GM12872 (cell line): Measurements from ENCODE around the gene LRRC8B.

Experiments
- TF ChIP-seq, protein P1 (sequence below): IDR thresholded peaks from 3 replicates; pipeline ENCODE4 v1.5.1; 2011; ENCODE audit warnings: low read depth, mild to moderate bottlenecking, low read length, moderate library complexity; ENCODE audit not compliant: insufficient read depth

Gene LRRC8B

DNA sequence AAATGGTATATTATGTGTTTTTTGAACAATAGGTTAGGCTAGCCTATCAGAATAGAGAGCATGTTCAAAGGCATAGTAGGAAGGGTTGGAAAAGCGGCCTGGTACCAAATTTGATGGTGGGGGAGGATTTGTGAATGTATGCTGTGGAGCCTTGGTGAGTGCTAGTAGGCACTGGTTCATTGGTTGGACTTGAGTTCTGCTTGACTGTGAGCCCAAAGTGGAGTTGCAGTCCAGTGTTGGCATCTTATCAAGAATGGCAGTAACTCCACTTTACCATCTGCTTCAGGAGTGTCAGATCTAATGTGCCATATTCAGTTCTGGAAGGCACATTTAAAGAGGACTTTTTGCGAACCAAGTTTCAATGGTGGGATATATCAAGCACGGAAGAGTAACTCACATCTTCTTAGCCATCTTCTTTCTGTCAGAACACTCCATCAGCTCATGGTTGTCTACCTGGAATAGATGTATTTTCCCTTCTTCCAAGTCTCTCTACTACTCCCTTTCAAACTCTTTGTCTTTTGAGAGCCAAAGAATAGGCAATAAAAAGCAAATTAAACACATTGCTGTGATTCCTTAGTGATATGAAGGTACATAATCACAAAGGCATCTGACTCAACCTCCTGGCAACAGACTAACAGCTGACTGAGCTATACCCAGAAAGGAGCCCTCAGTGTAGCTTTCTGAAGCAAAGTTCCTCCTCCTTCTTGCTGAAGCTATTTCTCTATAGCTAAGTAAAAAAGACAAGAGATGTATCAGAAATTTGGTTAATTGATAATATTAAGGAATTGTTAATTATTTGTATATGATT is 21.7 kb downstream of the LRRC8B start:
- TF ChIP-seq, protein P1, sequence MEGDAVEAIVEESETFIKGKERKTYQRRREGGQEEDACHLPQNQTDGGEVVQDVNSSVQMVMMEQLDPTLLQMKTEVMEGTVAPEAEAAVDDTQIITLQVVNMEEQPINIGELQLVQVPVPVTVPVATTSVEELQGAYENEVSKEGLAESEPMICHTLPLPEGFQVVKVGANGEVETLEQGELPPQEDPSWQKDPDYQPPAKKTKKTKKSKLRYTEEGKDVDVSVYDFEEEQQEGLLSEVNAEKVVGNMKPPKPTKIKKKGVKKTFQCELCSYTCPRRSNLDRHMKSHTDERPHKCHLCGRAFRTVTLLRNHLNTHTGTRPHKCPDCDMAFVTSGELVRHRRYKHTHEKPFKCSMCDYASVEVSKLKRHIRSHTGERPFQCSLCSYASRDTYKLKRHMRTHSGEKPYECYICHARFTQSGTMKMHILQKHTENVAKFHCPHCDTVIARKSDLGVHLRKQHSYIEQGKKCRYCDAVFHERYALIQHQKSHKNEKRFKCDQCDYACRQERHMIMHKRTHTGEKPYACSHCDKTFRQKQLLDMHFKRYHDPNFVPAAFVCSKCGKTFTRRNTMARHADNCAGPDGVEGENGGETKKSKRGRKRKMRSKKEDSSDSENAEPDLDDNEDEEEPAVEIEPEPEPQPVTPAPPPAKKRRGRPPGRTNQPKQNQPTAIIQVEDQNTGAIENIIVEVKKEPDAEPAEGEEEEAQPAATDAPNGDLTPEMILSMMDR = no peak

DNA sequence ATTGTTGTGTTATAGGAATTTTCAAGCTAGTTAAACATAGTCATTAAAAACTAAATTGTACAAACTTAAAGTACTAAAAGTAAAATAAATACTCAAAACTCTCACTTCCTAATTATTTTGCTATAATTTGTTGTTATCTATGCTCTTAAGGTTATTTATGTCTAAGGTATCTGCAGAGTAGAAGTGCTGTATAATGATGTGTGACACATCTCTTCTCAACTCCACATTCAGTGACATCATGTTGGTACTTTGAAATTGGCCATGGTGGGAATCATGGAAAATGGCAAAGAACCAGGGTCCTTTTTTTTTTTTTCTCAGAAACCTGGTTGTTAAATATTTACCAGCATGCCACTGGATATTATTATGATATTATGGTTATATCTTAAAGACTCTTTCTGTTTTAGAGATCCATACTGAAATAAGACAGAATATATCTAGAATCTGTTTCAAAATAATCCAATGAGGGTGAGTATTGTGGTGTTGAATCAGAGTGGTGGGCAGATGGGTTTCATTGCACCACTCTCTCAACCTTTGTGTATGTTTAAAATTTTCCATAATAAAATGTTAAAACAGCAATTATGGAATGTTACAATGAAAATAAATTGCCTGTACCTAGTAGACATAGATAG is 22.4 kb downstream of the LRRC8B start:
- TF ChIP-seq, protein P1 = no peak

DNA sequence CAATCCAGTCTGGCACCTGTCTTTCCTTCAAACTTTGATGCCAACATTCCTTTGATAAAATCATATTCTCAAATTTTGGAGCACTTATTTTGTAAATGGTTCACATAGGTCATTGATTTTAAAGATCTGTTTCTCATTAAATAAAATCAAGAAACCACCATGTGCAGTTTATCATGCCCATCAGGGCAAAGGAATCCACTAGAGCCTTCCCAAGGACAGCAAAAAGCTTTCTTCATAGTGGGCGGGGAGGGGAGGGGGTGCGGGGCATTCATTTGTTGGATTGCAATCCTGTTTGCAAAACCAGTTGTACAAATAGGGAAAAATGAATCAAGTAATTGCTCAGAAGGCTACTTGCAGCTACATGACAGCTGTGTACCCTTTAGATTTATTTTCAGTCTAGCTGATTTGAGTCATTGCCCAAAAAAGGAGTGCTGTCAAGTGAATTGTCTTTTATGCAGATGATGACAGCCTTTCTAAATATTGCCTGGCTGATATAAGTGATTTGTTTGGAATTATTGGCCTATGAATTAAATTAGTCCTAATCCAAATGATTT is 23.0 kb downstream of the LRRC8B start:
- TF ChIP-seq, protein P1 = no peak

DNA sequence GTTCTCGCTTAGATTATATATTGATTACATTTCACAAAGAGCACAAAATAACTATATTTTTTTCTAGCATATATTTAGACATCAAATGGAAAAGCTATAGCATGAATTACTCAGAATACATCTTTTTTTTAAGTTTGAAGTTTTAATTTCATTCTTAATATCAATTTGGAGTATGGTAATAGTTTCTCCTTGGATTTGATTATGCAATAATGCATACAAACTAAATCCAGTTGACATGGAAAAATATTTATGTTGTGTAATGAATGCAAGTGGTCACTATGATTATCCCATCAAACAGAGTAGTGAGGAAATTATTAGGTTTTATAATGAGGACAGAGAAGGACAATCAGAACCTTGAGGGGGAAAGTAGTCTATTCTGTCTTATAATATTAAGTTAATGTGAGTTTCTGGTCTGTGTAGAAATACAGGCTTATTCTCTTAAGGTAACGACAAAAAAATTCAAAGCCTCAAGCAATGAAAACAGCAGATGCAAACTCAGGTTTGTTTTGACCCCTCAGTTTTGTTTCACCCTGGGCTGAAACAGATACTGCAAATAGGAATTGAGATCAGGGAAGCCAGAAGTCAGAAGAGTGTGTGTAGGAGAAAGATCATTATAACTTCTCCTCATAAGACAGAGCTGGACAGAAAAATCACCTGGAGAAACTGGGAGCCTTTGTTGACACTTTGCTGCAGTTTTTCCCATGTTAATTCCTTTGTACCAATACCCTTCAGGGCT is 23.7 kb downstream of the LRRC8B start:
- TF ChIP-seq, protein P1 = no peak

DNA sequence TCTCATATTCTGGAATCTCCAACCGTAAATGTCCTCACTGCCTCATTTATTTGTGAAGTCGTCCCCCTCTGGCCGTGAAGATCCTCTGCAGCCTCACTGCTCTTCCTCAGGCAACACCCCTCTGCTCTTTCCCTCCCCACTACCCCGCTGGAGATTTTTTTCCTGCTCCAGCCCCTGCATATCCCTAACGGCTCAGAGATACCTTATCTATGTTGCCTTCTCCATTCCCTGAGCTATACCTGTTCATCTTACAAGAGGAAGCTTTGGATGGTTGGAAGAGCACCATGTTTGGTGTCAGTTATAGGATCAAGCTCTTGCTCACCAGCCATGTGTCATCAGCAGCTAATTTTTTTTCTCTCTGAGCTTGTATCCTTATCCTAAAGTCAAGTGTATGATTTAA is 26.4 kb downstream of the LRRC8B start:
- TF ChIP-seq, protein P1 = no peak

DNA sequence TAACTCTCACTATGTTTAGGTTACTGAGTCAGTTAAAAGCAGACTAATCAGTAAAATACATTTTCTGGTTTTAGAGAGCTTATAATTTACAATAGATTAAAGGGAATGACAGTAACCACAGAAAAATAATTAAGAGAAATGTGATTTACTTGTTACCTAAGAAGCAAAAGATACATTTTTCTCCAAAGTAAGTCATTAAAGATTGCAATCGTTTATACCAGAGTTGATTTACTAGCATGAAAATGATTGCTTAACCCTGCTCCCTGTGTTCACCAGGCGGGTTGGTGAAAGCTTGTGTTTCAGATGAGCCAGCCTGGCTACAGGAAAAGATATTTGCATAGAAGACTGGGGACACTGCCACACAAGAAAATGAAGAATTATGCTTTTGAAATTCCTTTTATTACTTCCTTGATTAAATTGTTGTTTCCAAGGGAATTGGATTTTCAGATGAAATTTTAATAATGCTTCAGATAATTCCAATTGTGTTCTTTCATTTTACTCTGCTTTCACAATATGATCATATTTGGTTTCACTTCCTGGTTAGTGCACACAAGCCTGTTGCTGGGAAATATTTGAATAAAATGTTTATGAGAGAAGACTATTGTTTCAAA is 27.9 kb downstream of the LRRC8B start:
- TF ChIP-seq, protein P1 = no peak

DNA sequence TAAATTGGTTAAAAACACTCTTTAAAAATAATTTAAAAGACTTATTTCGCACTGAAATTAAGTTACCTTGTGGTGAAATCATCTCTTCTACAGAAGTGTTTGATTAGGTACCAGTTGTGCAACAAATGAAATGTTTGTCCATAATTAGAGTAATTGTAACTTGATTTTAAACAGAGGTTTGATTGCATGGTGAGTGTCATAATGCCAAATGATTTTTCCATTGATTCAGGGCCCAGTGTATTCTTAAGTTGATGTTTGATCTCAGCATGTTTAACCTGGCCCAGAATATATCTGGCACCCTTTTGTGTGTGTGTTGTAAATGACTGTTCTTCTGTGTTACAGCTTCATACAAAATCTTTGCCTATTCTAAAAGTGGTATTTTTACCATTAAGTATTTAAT is 28.5 kb downstream of the LRRC8B start:
- TF ChIP-seq, protein P1 = no peak
